Skeletal muscle tissue (tissue), 4 donors: ENCODE results near the gene OASL. TPM values are rescaled to one million over a fixed set of nuclear protein-coding genes. Genes with fewer than 3 reads are reported as not detected.

Experiments
- H3K27ac ChIP-seq: one replicate; pipeline ENCODE4 v1.7.0; 2013; ENCODE audit warnings: mild to moderate bottlenecking, low read depth, low read length, inconsistent platforms
- H3K27me3 ChIP-seq, 3 donors: one replicate each; pipeline ENCODE4 v1.7.0; 2013; ENCODE audit warnings: low read length in 3 of 3; ENCODE audit not compliant: control insufficient read depth in 3 of 3, insufficient read depth in 3 of 3
- H3K36me3 ChIP-seq, 3 donors: one replicate each; pipeline ENCODE4 v1.7.0; 2013; ENCODE audit warnings: low read length in 3 of 3; ENCODE audit not compliant: control insufficient read depth in 3 of 3, insufficient read depth in 3 of 3
- H3K4me1 ChIP-seq, 3 donors: one replicate each; pipeline ENCODE4 v1.7.0; 2013; ENCODE audit warnings: low read length in 3 of 3, mild to moderate bottlenecking in 3 of 3; ENCODE audit not compliant: control insufficient read depth in 3 of 3, insufficient read depth in 3 of 3
- H3K4me3 ChIP-seq, 3 donors: one replicate each; pipeline ENCODE4 v1.7.0; 2013; ENCODE audit warnings: low read length in 3 of 3
- H3K9ac ChIP-seq, 3 donors: one replicate each; pipeline ENCODE4 v1.7.0; 2013; ENCODE audit warnings: low read length in 3 of 3, mild to moderate bottlenecking in 3 of 3, moderate library complexity in 2 of 3, low read depth in 1 of 3
- H3K9me3 ChIP-seq, 3 donors: one replicate each; pipeline ENCODE4 v1.7.0; 2013; ENCODE audit warnings: low read length in 3 of 3; ENCODE audit not compliant: control insufficient read depth in 3 of 3
- total RNA-seq: library from RNA; depleted of rRNA; stranded (reverse); fragments of >200 nt; gene quantifications from one replicate; pipeline ENCODE4 v1.2.3, GENCODE V29; 2014
- donor health status: Osteomylitis.

The OASL gene
- total RNA-seq, 1 donor from 2014 or later, result not detected

DNA sequence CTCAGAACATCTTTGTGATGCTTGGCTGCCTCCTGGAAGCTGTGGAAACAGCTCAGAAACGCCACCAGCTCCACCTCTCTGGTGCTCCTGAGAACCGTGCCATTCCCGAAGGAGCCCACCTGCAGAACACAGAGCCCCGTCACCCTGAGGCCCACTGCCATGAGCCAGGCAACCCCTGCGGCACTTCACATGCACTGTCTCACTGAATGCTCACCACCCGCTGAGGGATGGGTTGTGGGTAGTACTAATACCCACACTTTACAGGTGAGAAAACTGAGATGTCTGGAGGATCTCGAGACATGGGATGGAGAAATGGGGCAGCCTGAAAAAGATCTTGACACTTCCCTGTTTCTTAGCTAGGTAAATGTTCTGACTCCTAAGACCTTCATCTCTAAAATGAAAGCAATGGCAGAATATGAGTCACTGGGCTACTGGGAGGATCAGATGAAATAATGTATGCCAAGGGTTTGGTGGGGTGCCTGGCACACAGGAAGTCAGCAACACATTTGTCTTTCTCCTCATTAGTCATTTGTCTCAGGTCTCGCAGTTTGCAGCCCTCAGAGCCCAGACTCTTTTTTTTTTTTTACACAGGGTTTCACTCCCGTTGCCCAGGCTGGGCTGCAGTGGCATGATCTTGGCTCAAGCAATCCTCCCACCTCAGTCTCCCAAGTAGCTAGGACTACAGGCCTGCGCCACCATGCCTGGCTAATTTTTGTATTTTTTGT is 5.3 kb downstream of the OASL start:
- Histone ChIP-seq H3K36me3 (no peaks in the 10 kb centered on the region), H3K4me3 (no peak overlapping the region), H3K9me3 (no peaks in the 10 kb centered on the region)

DNA sequence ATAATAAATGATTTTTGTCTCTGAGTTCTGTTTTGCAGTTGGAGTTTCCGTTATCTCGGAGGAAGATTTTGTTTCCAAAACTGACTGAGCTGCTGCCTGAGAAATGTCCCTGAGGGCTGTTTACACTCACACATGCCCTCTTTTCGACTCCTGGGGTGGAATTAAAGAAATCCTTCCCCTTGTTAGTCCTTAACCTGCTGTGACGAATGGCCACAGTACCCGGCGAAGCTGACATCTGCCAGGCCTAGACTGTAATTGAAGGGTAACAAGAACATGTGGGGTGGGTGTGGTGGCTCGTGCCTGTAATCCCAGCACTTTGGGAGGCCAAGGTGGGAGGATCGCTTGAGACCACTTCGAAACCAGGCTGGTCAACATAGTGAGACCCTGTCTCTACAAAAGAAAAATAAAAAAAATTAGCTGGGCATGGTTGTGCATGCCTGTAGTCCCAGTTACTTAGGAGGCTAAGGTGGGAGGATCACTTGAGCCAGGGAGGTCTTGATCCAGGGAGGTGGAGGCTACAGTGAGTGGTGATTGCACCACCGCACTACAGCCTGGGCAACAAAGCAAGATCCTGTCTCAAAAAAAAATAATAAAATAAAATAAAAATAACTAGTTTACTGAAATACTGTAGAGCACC is 8.4 kb downstream of the OASL start:
- no peak overlapping the region for H3K27ac ChIP-seq
- no peaks in the 10 kb centered on the region for H3K36me3 ChIP-seq
- no peaks in the 10 kb centered on the region for H3K9me3 ChIP-seq
- no peaks in the 10 kb centered on the region for H3K27me3 ChIP-seq
- H3K9ac ChIP-seq, result no peak overlapping the region
- H3K4me1 ChIP-seq, result no peaks in the 10 kb centered on the region
- no peak overlapping the region for H3K4me3 ChIP-seq

More for the DNA sequence above, 5.3 kb downstream of the OASL start:
- H3K9ac ChIP-seq, result no peak overlapping the region
- peaks cover 4 to 6% (median 5%) of the 10 kb centered on the region in 3 donors for H3K4me1 ChIP-seq
- no peak overlapping the region for H3K27ac ChIP-seq
- peaks cover 1 to 5% (median 2%) of the 10 kb centered on the region in 3 donors for H3K27me3 ChIP-seq

DNA sequence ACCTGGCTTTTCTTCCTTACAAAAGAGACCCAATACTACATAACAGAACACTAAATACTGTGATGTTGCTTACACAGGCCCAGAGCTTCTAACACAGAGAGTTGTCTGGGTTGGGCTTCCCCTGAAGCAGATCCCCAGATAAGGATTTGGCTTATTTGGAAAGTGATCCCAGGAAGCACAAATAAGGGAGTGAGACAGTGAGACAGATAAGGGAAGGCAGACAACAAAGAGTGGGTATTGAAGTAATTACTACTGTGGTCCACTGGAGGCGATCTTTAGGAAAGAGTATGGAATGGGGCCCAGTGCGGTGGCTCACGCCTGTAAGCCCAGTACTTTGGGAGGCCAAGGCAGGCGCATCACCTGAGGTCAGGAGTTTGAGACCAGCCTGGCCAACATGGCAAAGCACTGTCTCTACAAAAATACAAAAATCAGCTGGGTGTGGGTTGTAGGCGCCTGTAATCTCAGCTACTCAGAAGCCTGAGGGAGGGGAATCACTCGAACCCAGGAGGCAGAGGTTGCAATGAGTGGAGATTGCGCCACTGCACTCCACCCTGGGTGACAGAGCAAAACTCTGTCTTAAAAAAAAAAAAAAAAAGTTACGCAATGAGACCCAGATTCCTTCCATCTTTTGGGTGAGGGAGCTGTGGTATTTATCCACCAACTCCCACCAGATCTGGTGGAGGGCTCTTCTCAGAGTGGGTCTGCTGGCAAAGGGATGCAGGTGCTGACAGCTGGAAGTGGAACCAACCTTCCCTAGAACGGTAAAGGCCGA is 12.6 kb downstream of the OASL start:
- Histone ChIP-seq H3K27ac (no peak overlapping the region), H3K4me3 (no peak overlapping the region), H3K36me3 (no peaks in the 10 kb centered on the region), H3K9me3 (no peaks in the 10 kb centered on the region), H3K27me3 (no peaks in the 10 kb centered on the region), H3K4me1 (no peaks in the 10 kb centered on the region), H3K9ac (no peak overlapping the region)

DNA sequence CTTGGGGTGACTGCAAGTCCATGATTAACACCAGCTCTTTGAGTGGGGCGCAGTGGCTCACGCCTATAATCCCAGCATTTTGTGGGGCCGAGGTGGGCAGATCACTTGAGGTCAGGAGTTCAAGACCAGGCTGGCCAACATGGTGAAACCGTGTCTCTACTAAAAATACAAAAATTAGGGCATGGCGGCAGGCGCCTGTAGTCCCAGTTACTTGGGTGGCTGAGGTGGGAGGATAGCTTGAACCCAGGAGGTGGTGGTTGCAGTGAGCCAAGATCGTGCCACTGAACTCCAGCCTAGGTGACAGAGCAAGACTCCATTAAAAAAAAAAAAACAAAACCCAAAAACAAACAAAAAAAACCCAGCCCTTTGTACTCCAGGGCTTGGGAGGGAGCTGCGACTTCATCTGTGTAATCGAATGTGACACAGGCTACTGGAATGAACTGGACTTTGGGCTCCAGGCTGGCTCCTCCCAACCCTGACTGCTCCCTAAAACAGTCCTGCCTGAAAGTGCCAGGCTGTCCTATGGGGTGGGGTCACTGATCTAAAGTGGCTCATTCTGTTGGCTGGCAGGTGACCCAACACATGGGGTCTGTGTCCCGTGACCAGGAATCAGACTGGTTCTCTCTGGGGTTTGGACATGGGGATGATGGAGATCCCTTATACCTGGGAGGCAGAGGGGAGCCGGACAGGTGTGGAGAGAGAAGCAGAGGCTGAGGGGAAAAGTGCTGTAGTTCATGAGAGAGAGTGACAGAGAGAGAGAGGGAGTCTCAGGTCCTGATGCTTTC is 13.4 kb downstream of the OASL start:
- H3K27me3 ChIP-seq, result no peaks in the 10 kb centered on the region
- H3K4me1 ChIP-seq, result no peaks in the 10 kb centered on the region
- no peak overlapping the region for H3K27ac ChIP-seq
- H3K36me3 ChIP-seq, result no peaks in the 10 kb centered on the region
- no peaks in the 10 kb centered on the region for H3K9me3 ChIP-seq
- H3K4me3 ChIP-seq, result no peak overlapping the region
- no peak overlapping the region for H3K9ac ChIP-seq

GRCh38 chr12:121023799-121024198 is 15.2 kb downstream of the OASL start:
- Histone ChIP-seq H3K27ac (no peak overlapping the region), H3K4me3 (no peak overlapping the region), H3K9ac (no peak overlapping the region), H3K4me1 (no peaks in the 10 kb centered on the region), H3K27me3 (no peaks in the 10 kb centered on the region), H3K9me3 (no peaks in the 10 kb centered on the region), H3K36me3 (no peaks in the 10 kb centered on the region)

DNA sequence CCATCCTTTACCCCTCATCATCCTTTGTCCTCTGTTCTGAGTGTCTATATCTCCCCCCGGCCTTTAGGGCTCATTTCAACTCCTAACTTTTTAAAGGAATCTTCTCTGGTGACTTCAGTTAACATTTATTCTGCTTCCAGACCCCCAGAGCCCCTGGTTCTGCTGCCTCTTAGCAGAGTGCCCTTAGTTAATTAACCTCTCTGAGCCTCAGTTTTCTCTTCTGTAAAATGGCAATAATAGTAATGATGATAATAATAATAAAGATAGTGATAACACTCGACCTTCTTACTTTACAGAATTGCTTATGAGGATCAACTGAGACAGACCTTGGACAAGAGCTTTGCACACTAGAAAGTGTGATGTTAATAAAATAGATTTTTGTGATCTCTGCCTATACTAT is 16.3 kb downstream of the OASL start:
- H3K27ac ChIP-seq, result no peak overlapping the region
- H3K4me1 ChIP-seq, result no peaks in the 10 kb centered on the region
- H3K9me3 ChIP-seq, result no peaks in the 10 kb centered on the region
- no peak overlapping the region for H3K9ac ChIP-seq
- H3K4me3 ChIP-seq, result no peak overlapping the region
- H3K36me3 ChIP-seq, result no peaks in the 10 kb centered on the region
- no peaks in the 10 kb centered on the region for H3K27me3 ChIP-seq

- H3K4me3 ChIP-seq, result no peak overlapping the region
- no peak overlapping the region for H3K9ac ChIP-seq
- H3K27ac ChIP-seq, result no peak overlapping the region
- no peaks in the 10 kb centered on the region for H3K27me3 ChIP-seq
- no peaks in the 10 kb centered on the region for H3K4me1 ChIP-seq
- no peaks in the 10 kb centered on the region for H3K36me3 ChIP-seq
- H3K9me3 ChIP-seq, result no peaks in the 10 kb centered on the region
Measured at GRCh38 chr12:121021754-121022153, 17.3 kb downstream of the OASL start.

GRCh38 chr12:121018860-121019617 is 20.0 kb downstream of the OASL start:
- H3K4me1 ChIP-seq, result peaks cover 6 to 7% (median 6%) of the 10 kb centered on the region in 3 donors
- H3K9ac ChIP-seq, result no peak overlapping the region
- no peaks in the 10 kb centered on the region for H3K27me3 ChIP-seq
- no peaks in the 10 kb centered on the region for H3K36me3 ChIP-seq
- H3K9me3 ChIP-seq, result no peaks in the 10 kb centered on the region
- no peak overlapping the region for H3K27ac ChIP-seq
- no peak overlapping the region for H3K4me3 ChIP-seq

GRCh38 chr12:121017966-121018491 is 21.0 kb downstream of the OASL start:
- H3K27ac ChIP-seq, result no peak overlapping the region

More at GRCh38 chr12:121017966-121018491, 21.0 kb downstream of the OASL start:
- Histone ChIP-seq H3K9ac (no peak overlapping the region), H3K36me3 (peaks cover 3 to 5% (median 3%) of the 10 kb centered on the region in 3 donors), H3K9me3 (no peaks in the 10 kb centered on the region), H3K4me3 (no peak overlapping the region), H3K27me3 (no peaks in the 10 kb centered on the region), H3K4me1 (peaks cover 6 to 7% (median 6%) of the 10 kb centered on the region in 3 donors)
